HFFc6 (cell line): ENCODE data around the gene SLCO3A1. TPM values are rescaled to one million over a fixed set of nuclear protein-coding genes. Genes with fewer than 3 reads are reported as not detected.

Experiments
- DNase-seq: peaks from one replicate; pipeline ENCODE4 v3.0.0-alpha.2; 2018
- H3K27ac Mint-ChIP-seq: 2 replicates; pipeline ENCODE4 v1.8.0; 2020; ENCODE audit warnings: mild to moderate bottlenecking, mixed read lengths
- H3K27me3 Mint-ChIP-seq: 2 replicates; pipeline ENCODE4 v1.8.0; 2021; ENCODE audit warnings: mild to moderate bottlenecking, moderate library complexity, mixed read lengths; ENCODE audit not compliant: insufficient read depth
- H3K36me3 Mint-ChIP-seq: 2 replicates; pipeline ENCODE4 v1.8.0; 2021; ENCODE audit warnings: low read depth, mixed read lengths
- H3K4me1 Mint-ChIP-seq: 2 replicates; pipeline ENCODE4 v1.8.0; 2020; ENCODE audit warnings: low read depth, mixed read lengths
- H3K4me3 Mint-ChIP-seq: 2 replicates; pipeline ENCODE4 v1.8.0; 2020; ENCODE audit warnings: mild to moderate bottlenecking, moderate library complexity, mixed read lengths
- H3K9me3 Mint-ChIP-seq: 2 replicates; pipeline ENCODE4 v1.8.0; 2020; ENCODE audit warnings: mild to moderate bottlenecking, mixed read lengths
- CTCF ChIP-seq: fragments of 200-600 bp; sonication (generic); IDR thresholded peaks from 2 replicates; pipeline ENCODE4 v1.5.0; 2021; ENCODE audit warnings: antibody characterized with exemption, mild to moderate bottlenecking
- total RNA-seq, 6 experiments: library from RNA; stranded (reverse); fragmentation: NEBNext Ultra II Directional; extraction: Animal tissue kit (Norgen Biotek cat#: 25700); gene quantifications; 2 replicates in 1 of 6; 3 replicates in 5 of 6; pipeline ENCODE4 v1.2.3, GENCODE V29; 2021

Gene SLCO3A1
- total RNA-seq, 6 experiments from 2014 or later: 5.7 to 19.4 (median 14.4) TPM

GRCh38 chr15:92184679-92185230 lies 331.2 kb downstream of the SLCO3A1 start:
- no peak overlapping the region for H3K27ac Mint-ChIP-seq
- H3K4me3 Mint-ChIP-seq: no peak overlapping the region
- no peak for TF ChIP-seq CTCF
- no peak for DNase-seq
- no peaks in the 10 kb centered on the region for H3K4me1 Mint-ChIP-seq
- H3K27me3 Mint-ChIP-seq: no peaks in the 10 kb centered on the region
- no peaks in the 10 kb centered on the region for H3K36me3 Mint-ChIP-seq
- no peaks in the 10 kb centered on the region; the same call in none of the 2 replicates for H3K9me3 Mint-ChIP-seq

- Mint-ChIP-seq H3K27me3 (no peaks in the 10 kb centered on the region), H3K4me3 (no peak overlapping the region), H3K9me3 (no peaks in the 10 kb centered on the region; the same call in none of the 2 replicates), H3K27ac (no peak overlapping the region), H3K36me3 (no peaks in the 10 kb centered on the region), H3K4me1 (no peaks in the 10 kb centered on the region)
- no peak for TF ChIP-seq CTCF
- DNase-seq: no peak
Observed at GRCh38 chr15:92187975-92188374, 334.5 kb downstream of the SLCO3A1 start.

GRCh38 chr15:92189166-92189565 lies 335.7 kb downstream of the SLCO3A1 start:
- Mint-ChIP-seq H3K9me3 (peaks cover 5% of the 10 kb centered on the region), H3K27me3 (no peaks in the 10 kb centered on the region), H3K36me3 (no peaks in the 10 kb centered on the region), H3K4me1 (no peaks in the 10 kb centered on the region), H3K27ac (no peak overlapping the region), H3K4me3 (no peak overlapping the region)
- no peak for DNase-seq
- TF ChIP-seq CTCF: no peak

GRCh38 chr15:92195241-92195640 lies 341.7 kb downstream of the SLCO3A1 start:
- TF ChIP-seq CTCF: no peak
- H3K27me3 Mint-ChIP-seq: peaks cover 1% of the 10 kb centered on the region
- peaks cover 13% of the 10 kb centered on the region for H3K9me3 Mint-ChIP-seq
- no peaks in the 10 kb centered on the region for H3K4me1 Mint-ChIP-seq
- no peaks in the 10 kb centered on the region for H3K36me3 Mint-ChIP-seq
- no peak overlapping the region for H3K27ac Mint-ChIP-seq
- no peak overlapping the region for H3K4me3 Mint-ChIP-seq
- DNase-seq: no peak

GRCh38 chr15:92196342-92196741 lies 342.8 kb downstream of the SLCO3A1 start:
- Mint-ChIP-seq H3K4me1 (no peaks in the 10 kb centered on the region), H3K9me3 (peaks cover 21% of the 10 kb centered on the region), H3K27ac (no peak overlapping the region), H3K27me3 (peaks cover 1% of the 10 kb centered on the region), H3K36me3 (no peaks in the 10 kb centered on the region), H3K4me3 (no peak overlapping the region)
- no peak for TF ChIP-seq CTCF
- no peak for DNase-seq

GRCh38 chr15:92197746-92198145 lies 344.2 kb downstream of the SLCO3A1 start:
- H3K9me3 Mint-ChIP-seq: peaks cover 34% of the 10 kb centered on the region
- H3K27me3 Mint-ChIP-seq: peaks cover 1% of the 10 kb centered on the region
- TF ChIP-seq CTCF: no peak
- H3K36me3 Mint-ChIP-seq: no peaks in the 10 kb centered on the region
- no peak for DNase-seq
- no peak overlapping the region for H3K27ac Mint-ChIP-seq
- H3K4me1 Mint-ChIP-seq: no peaks in the 10 kb centered on the region
- no peak overlapping the region for H3K4me3 Mint-ChIP-seq
